ENCODE measurements around the gene IL15. TPM values are rescaled to one million over a fixed set of nuclear protein-coding genes. Genes with fewer than 3 reads are reported as not detected.

Gene IL15
- total and polyA plus RNA-seq, 2 of the 8 experiments (the other 6 are each of a cell fraction or from before 2014, with no cell fraction given): 0.30 to 0.61 TPM

DNA sequence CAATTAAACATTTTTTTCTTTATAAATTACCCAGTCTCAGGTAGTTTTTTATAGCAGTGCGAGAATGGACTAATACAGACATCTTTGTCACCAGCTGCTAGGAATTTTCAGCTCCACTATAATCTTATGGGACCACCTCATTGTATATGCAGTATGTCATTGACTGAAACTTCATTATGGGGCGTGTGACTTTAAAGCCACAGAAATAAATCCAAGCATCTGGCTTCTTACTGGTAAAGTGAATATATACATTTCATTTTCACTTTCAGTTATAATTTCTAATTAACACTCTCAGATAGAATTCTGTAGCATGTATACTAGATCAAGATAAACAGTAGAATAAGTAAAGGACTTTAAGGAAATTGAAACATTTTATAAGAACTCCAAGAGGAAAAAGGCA lies 21.9 kb downstream of the IL15 start:
- no peaks in the 10 kb centered on the region for H3K23me2 ChIP-seq (ENCODE audit: low read depth, low read length)
- H3K4me2 ChIP-seq (ENCODE audit: insufficient read depth in 1 of 2, low read depth in 2 of 2, low read length in 2 of 2): no peak overlapping the region
- no peak overlapping the region for H2BK5ac ChIP-seq (ENCODE audit: low read depth, low read length)
- H3K18ac ChIP-seq (ENCODE audit: extremely low read depth, low read length): no peak overlapping the region
- no peak overlapping the region for H3K9ac ChIP-seq (replicated peaks in 1 of 4; ENCODE audit: extremely low read depth in 1 of 4, low read depth in 3 of 4, low read length in 3 of 4)
- no peak for DNase-seq (ENCODE audit: low read depth in 1 of 2, low spot score in 2 of 2)
- FAIRE-seq: no peak
- 97% methylated on average over 2 of the region's 2 CpGs; no CpG with 5 or more reads in 1 of the 2 experiments for WGBS, 2 experiments (ENCODE audit: extremely low coverage in 1 of 2, insufficient coverage in 1 of 2, insufficient read length in 1 of 2, insufficient replicate concordance in 2 of 2, low coverage in 1 of 2, low lambda C conversion rate in 2 of 2, missing lambda C conversion rate in 1 of 2)
- no peak overlapping the region for H3K56ac ChIP-seq (replicated peaks; ENCODE audit: insufficient read length, low read depth, low read length)
- H3K4me1 ChIP-seq (replicated peaks in 1 of 4; ENCODE audit: control insufficient read depth in 3 of 4, insufficient read depth in 4 of 4, low read length in 3 of 4): no peaks in the 10 kb centered on the region
- H2BK15ac ChIP-seq (ENCODE audit: low read length): no peak overlapping the region
- no peak overlapping the region for H3K23ac ChIP-seq (ENCODE audit: insufficient read length)
- H3K36me3 ChIP-seq (ENCODE audit: control insufficient read depth in 2 of 4, insufficient read depth in 4 of 4, low read length in 3 of 4): no peaks in the 10 kb centered on the region
- no peak overlapping the region for H2BK20ac ChIP-seq (ENCODE audit: low read length)
- H4K8ac ChIP-seq (ENCODE audit: extremely low read depth, insufficient read depth, low read length): no peak overlapping the region
- ChIA-PET CTCF (ENCODE audit: partially characterized antibody) (interaction anchor here (1.5 kb wide), 1 partner anchor 352 kb away, joined by 4 read pairs; no protein-coding TSS in a partner anchor), POLR2A (ENCODE audit: partially characterized antibody) (no interaction called here)
- no peak overlapping the region for H3K27ac ChIP-seq (ENCODE audit: low read depth, low read length)
- H3K4ac ChIP-seq (replicated peaks; ENCODE audit: insufficient read length, low read depth, low read length): no peak overlapping the region
- H3K9me3 ChIP-seq (ENCODE audit: insufficient read depth in 2 of 2, low read depth in 1 of 2, low read length in 1 of 2): no peaks in the 10 kb centered on the region
- no peaks in the 10 kb centered on the region for H3K27me3 ChIP-seq (replicated peaks in 1 of 4; ENCODE audit: control insufficient read depth in 3 of 4, extremely low read depth in 1 of 4, insufficient read depth in 3 of 4, low read length in 3 of 4)
- no peak overlapping the region for H2BK120ac ChIP-seq (replicated peaks; ENCODE audit: low read depth, low read length)
- H3K79me1 ChIP-seq (ENCODE audit: low read depth, low read length): no peaks in the 10 kb centered on the region
- H2BK12ac ChIP-seq (ENCODE audit: low read depth, low read length): no peak overlapping the region
- no peak overlapping the region for H4K5ac ChIP-seq (ENCODE audit: insufficient read length, low read depth, low read length)
- H3K14ac ChIP-seq (ENCODE audit: insufficient read length): no peak overlapping the region
- no peaks in the 10 kb centered on the region for H3K79me2 ChIP-seq (ENCODE audit: control insufficient read depth in 1 of 2, insufficient read depth in 2 of 2, low read length in 2 of 2)
- H4K91ac ChIP-seq (replicated peaks; ENCODE audit: insufficient read length, low read length): no peak overlapping the region
- H3K4me3 ChIP-seq (ENCODE audit: extremely low read depth in 1 of 4, insufficient read depth in 2 of 4, low read depth in 3 of 4, low read length in 4 of 4): no peak overlapping the region
- no peaks in the 10 kb centered on the region for H4K20me1 ChIP-seq (replicated peaks in 1 of 2; ENCODE audit: control insufficient read depth in 1 of 2, insufficient read depth in 2 of 2, low read length in 2 of 2)
- no peak overlapping the region for H2AFZ ChIP-seq (ENCODE audit: low read length)
- TF ChIP-seq SP4 (IDR thresholded peaks at IDR 0.05; ENCODE audit: low read length) (no peak), SIX5 (IDR thresholded peaks at IDR 0.05; ENCODE audit: low read depth, low read length) (no peak), SIRT6 (IDR thresholded peaks at IDR 0.05; ENCODE audit: low read length) (no peak), POU5F1 (IDR thresholded peaks at IDR 0.05; ENCODE audit: low read depth, low read length) (no peak), RBBP5 (IDR thresholded peaks at IDR 0.05; ENCODE audit: borderline replicate concordance, low read depth, low read length) (no peak), SAP30 (IDR thresholded peaks at IDR 0.05; ENCODE audit: insufficient read depth, insufficient replicate concordance, low read length) (no peak)
- TF ChIP-seq, protein P1, sequence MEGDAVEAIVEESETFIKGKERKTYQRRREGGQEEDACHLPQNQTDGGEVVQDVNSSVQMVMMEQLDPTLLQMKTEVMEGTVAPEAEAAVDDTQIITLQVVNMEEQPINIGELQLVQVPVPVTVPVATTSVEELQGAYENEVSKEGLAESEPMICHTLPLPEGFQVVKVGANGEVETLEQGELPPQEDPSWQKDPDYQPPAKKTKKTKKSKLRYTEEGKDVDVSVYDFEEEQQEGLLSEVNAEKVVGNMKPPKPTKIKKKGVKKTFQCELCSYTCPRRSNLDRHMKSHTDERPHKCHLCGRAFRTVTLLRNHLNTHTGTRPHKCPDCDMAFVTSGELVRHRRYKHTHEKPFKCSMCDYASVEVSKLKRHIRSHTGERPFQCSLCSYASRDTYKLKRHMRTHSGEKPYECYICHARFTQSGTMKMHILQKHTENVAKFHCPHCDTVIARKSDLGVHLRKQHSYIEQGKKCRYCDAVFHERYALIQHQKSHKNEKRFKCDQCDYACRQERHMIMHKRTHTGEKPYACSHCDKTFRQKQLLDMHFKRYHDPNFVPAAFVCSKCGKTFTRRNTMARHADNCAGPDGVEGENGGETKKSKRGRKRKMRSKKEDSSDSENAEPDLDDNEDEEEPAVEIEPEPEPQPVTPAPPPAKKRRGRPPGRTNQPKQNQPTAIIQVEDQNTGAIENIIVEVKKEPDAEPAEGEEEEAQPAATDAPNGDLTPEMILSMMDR (IDR thresholded peaks at IDR 0.05; ENCODE audit: control extremely low read depth in 1 of 3, insufficient read depth in 1 of 3, low read depth in 1 of 3, low read length in 3 of 3): no peak
- no peak overlapping the region for H2AK5ac ChIP-seq (ENCODE audit: low read depth, low read length)

All from H1 (cell line).